HepG2 (cell line): ENCODE data around the gene HSPA1B. TPM values are rescaled to one million over a fixed set of nuclear protein-coding genes. Genes with fewer than 3 reads are reported as not detected.
A peak's percentile ranks its signal among the peaks of the same experiment; 100 is the strongest.

Experiments used
- AKAP8 ChIP-seq: sonication (generic); formaldehyde crosslinking; IDR thresholded peaks from 2 replicates; pipeline ENCODE4 v1.5.1; 2020; ENCODE audit warnings: mild to moderate bottlenecking, missing genetic modification reagents
- CSRNP2 ChIP-seq: sonication (generic); formaldehyde crosslinking; conservative IDR thresholded peaks from 2 replicates; pipeline ENCODE4 v1.8.0; 2022; ENCODE audit warnings: low read depth, missing genetic modification reagents
- EHMT2 ChIP-seq: fragments of 200-600 bp; sonication (generic); IDR thresholded peaks from 2 replicates; pipeline ENCODE4 v1.7.0; 2017; ENCODE audit warnings: antibody characterized with exemption, low read depth, low read length, borderline replicate concordance
- IRF2 ChIP-seq: IDR thresholded peaks from 2 replicates; pipeline ENCODE4 v1.6.1; 2018; ENCODE audit warnings: missing genetic modification reagents, missing compliant biosample characterization
- KDM5B ChIP-seq: sonication (generic); formaldehyde crosslinking; IDR thresholded peaks from 2 replicates; pipeline ENCODE4 v1.4.0; 2020; ENCODE audit warnings: missing genetic modification reagents, mild to moderate bottlenecking, borderline replicate concordance
- PRPF4 ChIP-seq: fragments of 200-400 bp; formaldehyde crosslinking; IDR thresholded peaks from 2 replicates; pipeline ENCODE4 v1.6.1; 2016; ENCODE audit warnings: low read length, low read depth; ENCODE audit not compliant: poor library complexity, severe bottlenecking
- SOX6 ChIP-seq, 2 experiments: fragments of 450-650 bp in 1 of 2; sonication (generic) in 1 of 2; formaldehyde crosslinking in 1 of 2; IDR thresholded peaks; 2 replicates each; pipeline versions ENCODE4 v1.4.0 to v1.6.1; 2017 to 2020; ENCODE audit warnings: antibody characterized with exemption in 1 of 2, mild to moderate bottlenecking in 1 of 2, missing genetic modification reagents in 1 of 2
- SYNCRIP ChIP-seq: fragments of 200-400 bp; formaldehyde crosslinking; IDR thresholded peaks from 2 replicates; pipeline ENCODE4 v1.6.1; 2018; ENCODE audit warnings: mild to moderate bottlenecking, low read depth, low read length; ENCODE audit not compliant: insufficient read depth
- TFDP1 ChIP-seq: IDR thresholded peaks from 2 replicates; pipeline ENCODE4 v1.6.1; 2016; ENCODE audit warnings: missing compliant biosample characterization, missing genetic modification reagents, borderline replicate concordance
- THAP8 ChIP-seq: sonication (generic); formaldehyde crosslinking; IDR thresholded peaks from 2 replicates; pipeline ENCODE4 v1.5.1; 2020; ENCODE audit warnings: missing genetic modification reagents, mild to moderate bottlenecking, borderline replicate concordance
- ZBTB33 ChIP-seq: sonication (generic); formaldehyde crosslinking; IDR thresholded peaks from 2 replicates; pipeline ENCODE4 v1.4.0; 2020; ENCODE audit warnings: missing genetic modification reagents
- ZBTB42 ChIP-seq: sonication (generic); formaldehyde crosslinking; IDR thresholded peaks from 2 replicates; pipeline ENCODE4 v1.5.0; 2020; ENCODE audit warnings: mild to moderate bottlenecking, missing genetic modification reagents
- ZFAT ChIP-seq: sonication (generic); formaldehyde crosslinking; conservative IDR thresholded peaks from 2 replicates; pipeline ENCODE4 v1.8.1; 2023; ENCODE audit warnings: missing genetic modification reagents, inconsistent platforms
- ZNF549 ChIP-seq: sonication (generic); formaldehyde crosslinking; IDR thresholded peaks from 2 replicates; pipeline ENCODE4 v1.5.0; 2020; ENCODE audit warnings: missing genetic modification reagents
- ZNF687 ChIP-seq: sonication (generic); formaldehyde crosslinking; IDR thresholded peaks from 2 replicates; pipeline ENCODE4 v1.5.1; 2020; ENCODE audit warnings: mild to moderate bottlenecking, missing genetic modification reagents, moderate library complexity
- ZNF850 ChIP-seq: sonication (generic); formaldehyde crosslinking; conservative IDR thresholded peaks from 2 replicates; pipeline ENCODE4 v1.9.0; 2021; ENCODE audit warnings: mild to moderate bottlenecking, missing genetic modification reagents
- polyA plus RNA-seq, 8 experiments: library from polyadenylated mRNA; depleted of rRNA in 3 of 8; stranded (reverse) in 7 of 8; unstranded in 1 of 8; fragments of >200 nt; fragmentation: Illumina TruSeq in 4 of 8; extraction: Trizol in 4 of 8; gene quantifications; 2 replicates each; pipeline versions ENCODE4 v1.2.1 to v1.2.3, GENCODE V29; 2011 to 2016; ENCODE audit warnings: low read depth in 4 of 8, missing spikeins in 1 of 8, mixed read lengths in 1 of 8; ENCODE audit not compliant: insufficient read depth in 1 of 8
- total RNA-seq, 5 experiments: library from RNA; depleted of rRNA; stranded (reverse); fragments of >200 nt; fragmentation: Illumina TruSeq; extraction: Trizol; gene quantifications; 2 replicates each; pipeline ENCODE4 v1.2.3, GENCODE V29; 2016; ENCODE audit warnings: low read depth in 1 of 5

The HSPA1B gene
- total and polyA plus RNA-seq, 2 of the 13 experiments (the other 11 are each of a cell fraction or from before 2014, with no cell fraction given), result 26.0 to 186 TPM

- no peak for TF ChIP-seq SOX6 (IDR thresholded peaks at IDR 0.05)
- peak; percentile 55 for TF ChIP-seq SOX6 (CRISPR knock-in tag; IDR thresholded peaks at IDR 0.05)
- TF ChIP-seq IRF2 (CRISPR knock-in tag), result no peak; the same call in 1 of the 2 replicates
- TF ChIP-seq ZNF687 (CRISPR knock-in tag), result peak; percentile 88
- no peak for TF ChIP-seq ZNF549 (CRISPR knock-in tag)
- no peak for TF ChIP-seq ZBTB33 (CRISPR knock-in tag)
- TF ChIP-seq SYNCRIP, result no peak
- peak; percentile 89; the same call in 1 of the 2 replicates for TF ChIP-seq ZBTB42 (CRISPR knock-in tag)
- TF ChIP-seq AKAP8 (CRISPR knock-in tag), result no peak
- TF ChIP-seq TFDP1 (CRISPR knock-in tag), result no peak
- TF ChIP-seq CSRNP2 (CRISPR knock-in tag), result no peak
- no peak for TF ChIP-seq PRPF4
- no peak for TF ChIP-seq ZNF850 (CRISPR knock-in tag)
- no peak for TF ChIP-seq EHMT2
- TF ChIP-seq KDM5B (CRISPR knock-in tag), result peak; percentile 81; the same call in 1 of the 2 replicates
- peak; percentile 87; the same call in 1 of the 2 replicates for TF ChIP-seq THAP8
- no peak for TF ChIP-seq ZFAT (CRISPR knock-in tag)
Observed at GRCh38 chr6:31827286-31828079, at the start of gene HSPA1B (continued).
